ENCODE data around the gene CAPN14.

DNA sequence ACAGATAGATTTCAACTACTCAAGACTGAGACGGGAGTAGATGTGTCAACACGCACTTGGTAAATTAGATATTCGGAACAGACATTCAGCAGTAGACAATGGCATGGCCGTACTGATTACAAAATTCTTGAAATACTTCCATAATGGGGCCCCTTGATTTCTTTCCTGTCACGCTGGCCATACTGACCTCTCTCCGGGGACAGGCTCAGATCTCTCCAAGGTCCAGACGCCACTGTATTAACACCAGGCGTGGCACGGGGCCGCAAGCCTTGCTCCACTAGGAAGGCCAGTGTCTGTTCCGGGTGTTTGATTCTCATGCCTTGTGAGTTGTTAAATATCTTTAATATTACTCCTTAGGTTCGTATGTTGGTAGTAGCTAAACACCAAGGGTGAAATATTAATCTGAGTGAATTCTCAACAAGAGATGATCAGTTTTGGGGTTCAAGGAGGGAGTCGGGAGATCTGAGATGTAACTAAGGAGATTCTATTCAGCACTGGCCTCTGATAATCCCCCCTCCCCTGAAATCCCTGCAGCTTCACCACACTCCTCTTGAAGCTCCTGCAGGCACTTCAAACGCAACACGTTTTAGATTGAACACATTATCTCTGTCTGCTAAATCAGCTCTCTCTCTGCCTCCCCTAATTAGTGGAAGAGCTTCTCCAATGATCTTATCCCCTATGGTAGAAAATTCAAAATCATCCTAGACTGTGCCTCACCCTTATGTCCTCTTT, 14.4 kb upstream of the CAPN14 start:
- TF ChIP-seq, protein P1, sequence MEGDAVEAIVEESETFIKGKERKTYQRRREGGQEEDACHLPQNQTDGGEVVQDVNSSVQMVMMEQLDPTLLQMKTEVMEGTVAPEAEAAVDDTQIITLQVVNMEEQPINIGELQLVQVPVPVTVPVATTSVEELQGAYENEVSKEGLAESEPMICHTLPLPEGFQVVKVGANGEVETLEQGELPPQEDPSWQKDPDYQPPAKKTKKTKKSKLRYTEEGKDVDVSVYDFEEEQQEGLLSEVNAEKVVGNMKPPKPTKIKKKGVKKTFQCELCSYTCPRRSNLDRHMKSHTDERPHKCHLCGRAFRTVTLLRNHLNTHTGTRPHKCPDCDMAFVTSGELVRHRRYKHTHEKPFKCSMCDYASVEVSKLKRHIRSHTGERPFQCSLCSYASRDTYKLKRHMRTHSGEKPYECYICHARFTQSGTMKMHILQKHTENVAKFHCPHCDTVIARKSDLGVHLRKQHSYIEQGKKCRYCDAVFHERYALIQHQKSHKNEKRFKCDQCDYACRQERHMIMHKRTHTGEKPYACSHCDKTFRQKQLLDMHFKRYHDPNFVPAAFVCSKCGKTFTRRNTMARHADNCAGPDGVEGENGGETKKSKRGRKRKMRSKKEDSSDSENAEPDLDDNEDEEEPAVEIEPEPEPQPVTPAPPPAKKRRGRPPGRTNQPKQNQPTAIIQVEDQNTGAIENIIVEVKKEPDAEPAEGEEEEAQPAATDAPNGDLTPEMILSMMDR (IDR thresholded peaks at IDR 0.05; ENCODE audit: low read length): no peak
- TF ChIP-seq EZH2phosphoT487 (IDR thresholded peaks at IDR 0.05; ENCODE audit: low read length): no peak
- TF ChIP-seq EZH2 (optimal IDR thresholded peaks at IDR 0.05; ENCODE audit: low read depth, low read length): no peak

Measured in MM.1S (cell line).